Activated CD4-positive, alpha-beta T cell treated with anti-CD3 and anti-CD28 coated beads for 1 hour (primary cell): ENCODE results near the gene ODAPH.

Source experiments
- DNase-seq: peaks from one replicate; pipeline ENCODE4 v3.0.0-alpha.2; 2020

ODAPH gene

DNA sequence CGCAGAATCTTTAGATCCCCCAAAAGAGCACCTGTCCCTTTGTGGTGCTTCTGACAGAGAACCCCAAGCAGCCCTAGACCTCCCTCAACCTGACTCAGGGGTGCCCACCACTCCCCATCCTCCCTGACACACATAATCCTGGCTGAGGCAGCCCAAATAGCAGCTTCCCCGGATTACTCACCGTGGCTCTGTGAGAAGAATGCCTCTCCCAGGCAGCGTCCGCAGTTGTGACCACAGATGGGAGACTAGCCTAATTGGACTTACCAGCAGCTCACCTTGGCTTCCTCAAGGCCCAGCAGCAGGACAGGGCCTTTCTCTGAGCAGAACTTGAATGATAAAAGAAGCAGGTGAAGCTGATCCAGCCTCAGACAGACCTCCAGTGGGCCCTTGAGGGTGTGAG is 10.3 kb upstream of the ODAPH start:
- DNase-seq: no peak

DNA sequence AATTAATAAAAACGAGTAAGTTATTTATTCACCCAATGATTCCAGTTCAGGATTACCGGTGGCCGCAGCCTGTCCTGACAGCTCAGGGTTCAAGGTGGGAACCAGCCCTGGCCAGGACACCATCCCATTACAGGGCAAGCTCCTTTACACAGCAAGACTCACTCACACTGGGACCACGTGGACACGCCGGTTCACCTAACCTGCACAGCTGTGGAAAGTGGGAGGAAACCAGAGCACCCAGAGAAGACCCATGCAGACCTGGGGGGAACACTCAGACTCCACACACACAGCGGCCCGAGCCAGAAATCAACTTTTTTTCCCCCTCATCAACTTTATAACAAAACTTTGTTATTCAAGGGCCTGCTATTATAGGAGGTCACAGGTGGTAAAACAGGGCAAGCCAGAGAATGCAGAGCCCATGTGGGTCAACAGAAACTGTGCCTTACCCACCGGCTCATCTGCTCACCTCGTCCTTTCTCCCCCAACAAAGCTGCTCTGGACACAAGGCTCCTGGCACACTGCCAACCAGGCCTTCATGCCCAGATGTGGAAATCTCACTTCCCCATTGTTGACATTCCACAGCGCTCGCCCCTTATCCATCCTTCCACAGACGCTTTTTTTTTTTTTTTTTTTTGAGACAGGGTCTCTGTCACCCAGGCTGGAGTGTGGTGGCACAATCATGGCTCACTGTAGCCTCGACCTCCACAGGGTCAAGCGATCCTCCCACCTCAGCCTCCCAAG is 8.0 kb upstream of the ODAPH start:
- DNase-seq: no peak

GRCh38 chr4:75549019-75549418 is 6.8 kb upstream of the ODAPH start:
- no peak for DNase-seq

DNA sequence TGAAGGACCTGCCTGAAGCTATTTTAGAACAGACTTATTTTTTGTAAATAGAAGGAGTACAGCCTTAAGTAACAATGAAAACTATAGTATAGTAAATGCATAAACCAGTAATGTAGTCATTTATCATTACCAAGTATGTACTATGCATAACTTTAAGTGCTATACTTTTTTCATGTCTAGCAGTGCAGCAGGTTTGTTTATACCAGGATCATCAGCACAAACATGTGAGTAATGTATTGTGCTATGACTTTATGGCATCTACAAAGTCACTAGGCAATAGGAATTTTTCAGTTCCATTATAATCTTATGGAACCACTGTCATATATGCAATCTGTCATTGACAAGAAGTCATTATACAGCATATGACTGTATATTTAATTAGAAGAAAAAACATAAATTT is 3.4 kb upstream of the ODAPH start:
- no peak for DNase-seq

DNA sequence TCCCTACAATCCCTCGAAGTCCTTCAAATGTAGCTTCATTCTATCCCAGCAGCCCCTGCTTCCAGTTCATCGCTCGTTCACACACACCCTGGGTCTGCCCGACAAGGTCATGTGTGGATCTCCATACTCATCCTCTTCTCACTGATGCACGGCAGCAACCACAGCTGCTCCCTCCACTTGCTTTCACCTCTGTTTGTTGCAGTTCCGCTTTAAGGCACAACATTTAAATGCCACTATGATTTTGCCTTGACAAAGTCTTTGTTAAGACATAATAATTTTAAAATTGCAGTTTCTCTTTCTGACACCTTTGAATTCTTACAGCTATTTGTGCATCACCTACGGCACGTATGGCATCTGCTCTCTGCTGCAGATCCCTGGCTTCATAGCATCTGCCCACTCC is 1.8 kb downstream of the ODAPH start:
- DNase-seq: no peak

- DNase-seq: no peak
Measured at GRCh38 chr4:75561789-75562188, 5.9 kb downstream of the ODAPH start.

DNA sequence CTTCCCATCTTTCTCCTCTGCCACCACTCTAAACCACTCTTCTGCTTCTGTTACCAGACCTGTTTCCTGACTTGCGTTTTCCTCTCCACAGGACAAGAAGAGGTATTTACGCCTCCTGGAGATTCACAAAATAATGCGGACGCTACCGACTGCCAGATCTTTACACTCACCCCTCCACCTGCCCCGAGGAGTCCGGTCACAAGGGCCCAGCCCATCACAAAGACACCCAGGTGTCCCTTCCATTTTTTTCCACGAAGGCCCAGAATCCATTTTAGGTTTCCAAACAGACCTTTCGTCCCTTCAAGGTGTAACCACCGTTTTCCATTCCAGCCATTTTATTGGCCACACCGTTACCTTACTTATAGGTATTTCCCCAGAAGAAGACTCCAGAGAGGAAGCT is 8.2 kb downstream of the ODAPH start:
- DNase-seq: no peak

DNA sequence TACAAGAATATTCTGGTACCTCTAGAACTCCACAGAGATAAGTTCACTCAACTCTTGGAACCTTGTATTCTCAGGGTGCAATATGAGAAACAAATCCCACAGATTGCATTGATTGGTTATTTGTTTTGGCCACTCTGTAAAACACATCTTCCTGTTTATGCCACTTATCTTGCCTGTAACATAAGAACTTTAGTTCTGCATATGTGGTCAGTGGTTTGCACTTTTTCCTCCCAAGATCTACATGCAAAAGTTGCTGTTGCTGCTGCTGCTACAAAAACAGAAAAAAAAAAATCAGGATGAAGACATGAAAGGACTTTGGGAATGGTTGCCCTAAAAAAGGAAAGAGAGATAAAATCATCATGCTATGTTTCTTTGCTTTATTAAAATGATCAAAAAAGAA is 9.6 kb downstream of the ODAPH start:
- DNase-seq: no peak

DNA sequence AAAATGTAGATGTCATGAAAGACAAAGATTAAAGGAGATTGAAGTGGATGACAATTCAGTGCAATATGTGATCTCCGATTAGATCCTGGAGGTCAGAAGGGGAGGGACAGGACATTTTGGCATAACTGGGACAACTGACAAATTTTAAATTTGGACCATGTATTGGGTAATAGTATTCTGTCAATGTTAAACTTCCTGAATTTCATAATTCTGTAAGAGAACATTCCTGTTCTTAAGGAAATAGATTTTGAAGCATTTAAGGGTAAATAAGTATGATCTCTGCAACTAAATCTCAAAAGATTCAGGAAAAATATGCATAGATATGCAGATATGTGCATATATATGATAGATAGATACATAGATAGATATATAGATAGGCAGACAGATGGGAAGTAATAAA is 11.0 kb downstream of the ODAPH start:
- DNase-seq: no peak

- no peak for DNase-seq
Measured at GRCh38 chr4:75567725-75568124, 11.9 kb downstream of the ODAPH start.

- DNase-seq: no peak
Measured at GRCh38 chr4:75584067-75584466, 28.2 kb downstream of the ODAPH start.

GRCh38 chr4:75593393-75593792 is 37.5 kb downstream of the ODAPH start:
- DNase-seq: no peak

DNA sequence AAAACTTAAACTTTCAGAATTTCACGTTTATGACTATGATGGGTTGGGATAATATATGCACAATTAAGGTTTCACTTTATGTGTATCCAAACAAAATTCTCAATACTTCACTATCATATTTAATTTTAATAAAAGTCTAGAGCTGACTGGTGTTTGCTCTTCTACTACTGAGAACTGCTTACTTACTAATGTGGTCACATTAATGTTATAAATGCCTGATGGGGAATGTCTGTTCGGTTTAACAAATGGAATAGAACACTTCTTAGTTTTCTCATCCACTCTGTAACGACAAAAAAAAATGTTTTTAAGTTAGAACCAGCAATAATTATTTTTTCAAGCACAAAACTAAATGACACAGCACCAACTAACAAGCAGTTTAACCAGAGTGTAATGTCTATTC is 40.2 kb downstream of the ODAPH start:
- DNase-seq: no peak

GRCh38 chr4:75598390-75598789 is 42.5 kb downstream of the ODAPH start:
- DNase-seq: no peak

DNA sequence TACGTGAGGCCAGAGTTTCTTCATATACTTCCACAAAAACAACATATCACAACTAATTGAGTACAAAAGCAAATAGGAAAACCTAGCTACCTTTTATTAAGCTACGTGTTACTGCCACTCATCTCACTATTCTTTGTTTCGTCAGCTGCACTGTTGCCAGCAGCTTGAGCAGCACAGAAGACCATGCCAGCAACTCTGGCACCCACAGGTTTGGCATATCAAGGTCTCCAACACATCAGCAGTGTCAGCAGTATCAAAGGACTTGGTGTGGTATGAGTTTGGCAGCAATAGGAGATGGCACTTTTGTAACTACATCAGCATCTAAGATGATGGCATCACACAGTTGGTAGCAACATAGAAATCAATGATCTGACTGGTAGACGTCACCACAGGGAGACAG is 43.8 kb downstream of the ODAPH start:
- no peak for DNase-seq

DNA sequence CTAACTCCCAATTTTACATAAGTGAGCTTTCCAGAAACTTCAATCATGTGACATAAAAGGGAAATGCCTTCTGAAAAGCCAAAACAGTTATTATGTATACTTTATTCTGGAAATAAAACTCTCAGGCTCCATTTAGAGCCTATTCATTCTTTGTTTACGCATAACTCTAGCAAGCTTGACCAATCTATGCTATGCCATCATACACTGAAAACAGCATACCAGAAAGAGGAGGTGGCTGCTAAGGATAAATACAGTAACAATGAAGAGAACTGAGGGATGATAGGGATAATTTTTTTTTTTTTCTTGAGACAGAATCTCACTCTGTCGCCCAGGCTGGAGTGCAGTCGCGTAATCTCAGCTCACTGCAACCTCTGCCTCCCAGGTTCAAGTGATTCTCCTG is 50.1 kb downstream of the ODAPH start:
- DNase-seq: no peak

DNA sequence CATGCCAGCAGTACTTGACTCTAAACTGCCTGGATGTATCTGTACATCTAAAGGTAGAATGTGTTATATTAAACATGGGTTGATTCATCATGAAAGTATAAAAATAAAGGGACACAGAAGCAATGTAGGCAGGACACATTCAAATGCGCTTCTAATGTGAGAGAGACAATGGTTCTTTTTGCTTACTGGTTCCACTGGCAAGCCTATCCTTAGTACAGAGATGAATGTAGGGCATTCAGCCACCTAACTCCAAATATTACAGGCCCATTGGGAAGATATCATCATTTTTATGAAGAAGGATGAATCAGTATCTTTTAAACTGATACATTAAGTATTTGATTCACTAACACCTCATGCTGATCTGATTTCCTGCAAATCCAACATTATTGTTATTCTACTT is 56.4 kb downstream of the ODAPH start:
- no peak for DNase-seq
